BE2C (cell line): ENCODE data around the gene CWC27.

ENCODE experiments used
- DNase-seq: peaks from one replicate; pipeline ENCODE4 v3.0.0-alpha.2; 2020
- H3K27me3 ChIP-seq: fragments of 250-450 bp; sonication (Bioruptor Pico); 2 replicates; pipeline ENCODE4 v1.5.1; 2020; ENCODE audit warnings: mild to moderate bottlenecking
- H3K36me3 ChIP-seq: fragments of 250-450 bp; sonication (Bioruptor Pico); 2 replicates; pipeline ENCODE4 v1.5.1; 2020; ENCODE audit warnings: mild to moderate bottlenecking
- H3K4me1 ChIP-seq: fragments of 250-450 bp; sonication (Bioruptor Pico); 2 replicates; pipeline ENCODE4 v1.5.1; 2020
- H3K4me3 ChIP-seq: 2 replicates; pipeline ENCODE4 v1.5.1; 2011; ENCODE audit warnings: low read depth, low read length
- H3K9me3 ChIP-seq: fragments of 250-450 bp; sonication (Bioruptor Pico); 2 replicates; pipeline ENCODE4 v1.5.1; 2020
- CTCF ChIP-seq: IDR thresholded peaks from 2 replicates; pipeline ENCODE4 v1.5.1; 2012; ENCODE audit warnings: mild to moderate bottlenecking, low read depth, low read length

The CWC27 gene

GRCh38 chr5:64763948-64764503 is 4.7 kb upstream of the CWC27 start:
- Histone ChIP-seq H3K9me3 (no peaks in the 10 kb centered on the region), H3K4me3 (no peak overlapping the region), H3K36me3 (peaks cover 3% of the 10 kb centered on the region), H3K4me1 (peaks cover 16% of the 10 kb centered on the region), H3K27me3 (no peaks in the 10 kb centered on the region)
- no peak for DNase-seq
- no peak for TF ChIP-seq CTCF

- no peak for DNase-seq
- no peaks in the 10 kb centered on the region for H3K9me3 ChIP-seq
- H3K27me3 ChIP-seq, result no peaks in the 10 kb centered on the region
- H3K4me1 ChIP-seq, result peaks cover 3% of the 10 kb centered on the region; the same call in 1 of the 2 replicates
- peaks cover 3% of the 10 kb centered on the region for H3K36me3 ChIP-seq
- TF ChIP-seq CTCF, result no peak
- H3K4me3 ChIP-seq, result no peak overlapping the region
These were observed 2.8 kb upstream of the CWC27 start for GRCh38 chr5:64765804-64766504.

GRCh38 chr5:64766941-64767340 is 1.8 kb upstream of the CWC27 start:
- peaks cover 3% of the 10 kb centered on the region for H3K36me3 ChIP-seq
- peak overlapping the region; percentile 97 for H3K4me3 ChIP-seq
- H3K27me3 ChIP-seq, result no peaks in the 10 kb centered on the region
- peaks cover 3% of the 10 kb centered on the region; the same call in 1 of the 2 replicates for H3K4me1 ChIP-seq
- no peaks in the 10 kb centered on the region for H3K9me3 ChIP-seq
- no peak for DNase-seq
- no peak for TF ChIP-seq CTCF

GRCh38 chr5:64767959-64768357 is 772 bp upstream of the CWC27 start:
- H3K27me3 ChIP-seq, result no peaks in the 10 kb centered on the region
- no peak for TF ChIP-seq CTCF
- peaks cover 3% of the 10 kb centered on the region; the same call in 1 of the 2 replicates for H3K36me3 ChIP-seq
- H3K9me3 ChIP-seq, result no peaks in the 10 kb centered on the region
- H3K4me1 ChIP-seq, result peaks cover 3% of the 10 kb centered on the region; the same call in 1 of the 2 replicates
- no peak for DNase-seq
- H3K4me3 ChIP-seq, result peak overlapping the region; percentile 97

GRCh38 chr5:64769855-64770254 is 1.1 kb downstream of the CWC27 start:
- H3K4me1 ChIP-seq, result peaks cover 3% of the 10 kb centered on the region; the same call in 1 of the 2 replicates
- no peak for TF ChIP-seq CTCF

GRCh38 chr5:64771736-64772135 is 3.0 kb downstream of the CWC27 start:
- no peak overlapping the region for H3K4me3 ChIP-seq
- no peak for DNase-seq
- peaks cover 3% of the 10 kb centered on the region; the same call in 1 of the 2 replicates for H3K4me1 ChIP-seq
- no peak for TF ChIP-seq CTCF
- no peaks in the 10 kb centered on the region for H3K27me3 ChIP-seq
- no peaks in the 10 kb centered on the region for H3K9me3 ChIP-seq
- peaks cover 3% of the 10 kb centered on the region; the same call in 1 of the 2 replicates for H3K36me3 ChIP-seq

More at GRCh38 chr5:64769855-64770254, 1.1 kb downstream of the CWC27 start:
- peak overlapping the region; percentile 97 for H3K4me3 ChIP-seq
- DNase-seq, result no peak
- H3K36me3 ChIP-seq, result peaks cover 3% of the 10 kb centered on the region; the same call in 1 of the 2 replicates
- no peaks in the 10 kb centered on the region for H3K9me3 ChIP-seq
- H3K27me3 ChIP-seq, result no peaks in the 10 kb centered on the region
